HG03139 (cell line): Measurements from ENCODE around the gene NDUFA13.

Experiments
- ATAC-seq: cut with Tn5 transposase; IDR thresholded peaks from one replicate; pipeline ENCODE4 v1.9.1; 2021; ENCODE audit not compliant: unreplicated experiment

The NDUFA13 gene

DNA sequence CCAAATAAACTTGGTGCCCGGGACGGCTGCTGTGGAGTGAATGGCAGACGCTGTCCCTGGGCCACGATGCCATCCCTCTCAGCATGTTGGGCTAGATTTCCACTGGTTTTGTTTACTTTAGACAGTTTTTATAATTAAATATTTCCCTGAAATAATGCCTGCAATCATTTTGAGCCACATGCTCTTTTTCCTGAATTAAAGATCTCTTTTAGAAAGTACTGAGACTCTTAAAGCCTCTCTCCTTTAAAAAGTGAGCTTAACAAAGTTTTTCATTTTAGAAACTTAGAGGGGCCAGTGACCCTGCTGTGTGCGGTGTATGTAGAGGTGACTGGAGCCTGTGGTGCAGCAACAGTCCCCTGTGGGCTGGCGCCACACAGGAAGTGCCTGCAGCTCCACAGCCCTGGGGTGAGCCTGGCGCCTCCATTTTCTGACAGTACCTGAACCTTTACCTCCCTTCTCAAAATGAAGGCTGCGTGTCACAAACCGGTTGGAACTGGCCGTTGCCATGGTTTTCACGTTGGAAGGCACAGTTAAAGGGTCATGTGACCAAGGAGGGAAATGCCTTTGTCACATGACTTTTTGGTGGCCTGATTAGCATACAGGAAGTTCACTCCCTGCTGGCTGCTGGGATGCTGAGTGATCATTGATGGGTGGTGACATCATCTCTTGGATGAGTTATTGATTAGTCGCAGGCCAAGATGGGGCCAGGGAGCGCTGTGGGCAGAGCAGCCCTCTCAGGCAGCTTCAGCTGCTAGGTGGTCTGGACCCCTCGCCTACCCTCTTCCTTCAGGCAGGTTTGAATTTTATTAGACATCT lies 26.9 kb upstream of the NDUFA13 start:
- ATAC-seq: peak; percentile 58

DNA sequence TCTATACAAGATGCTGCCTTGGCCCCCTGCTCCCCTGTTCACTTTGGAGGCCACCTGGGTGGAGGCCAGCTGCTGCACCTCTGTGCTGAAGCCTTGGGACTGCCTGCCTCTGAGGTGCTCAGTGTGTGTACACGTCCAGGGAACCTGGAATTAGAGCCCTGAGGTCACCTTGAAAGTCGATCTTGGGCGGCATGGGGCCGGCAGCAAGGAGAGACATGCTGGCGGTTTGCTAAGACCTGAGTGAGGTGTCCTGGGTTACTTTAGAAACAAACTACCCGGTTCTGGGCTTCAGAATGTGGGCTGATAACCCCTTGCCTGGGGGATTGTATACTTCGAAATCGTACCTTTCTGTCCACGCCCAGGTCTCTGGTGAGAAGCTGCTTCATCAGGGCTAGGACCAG lies 26.2 kb upstream of the NDUFA13 start:
- no peak for ATAC-seq

DNA sequence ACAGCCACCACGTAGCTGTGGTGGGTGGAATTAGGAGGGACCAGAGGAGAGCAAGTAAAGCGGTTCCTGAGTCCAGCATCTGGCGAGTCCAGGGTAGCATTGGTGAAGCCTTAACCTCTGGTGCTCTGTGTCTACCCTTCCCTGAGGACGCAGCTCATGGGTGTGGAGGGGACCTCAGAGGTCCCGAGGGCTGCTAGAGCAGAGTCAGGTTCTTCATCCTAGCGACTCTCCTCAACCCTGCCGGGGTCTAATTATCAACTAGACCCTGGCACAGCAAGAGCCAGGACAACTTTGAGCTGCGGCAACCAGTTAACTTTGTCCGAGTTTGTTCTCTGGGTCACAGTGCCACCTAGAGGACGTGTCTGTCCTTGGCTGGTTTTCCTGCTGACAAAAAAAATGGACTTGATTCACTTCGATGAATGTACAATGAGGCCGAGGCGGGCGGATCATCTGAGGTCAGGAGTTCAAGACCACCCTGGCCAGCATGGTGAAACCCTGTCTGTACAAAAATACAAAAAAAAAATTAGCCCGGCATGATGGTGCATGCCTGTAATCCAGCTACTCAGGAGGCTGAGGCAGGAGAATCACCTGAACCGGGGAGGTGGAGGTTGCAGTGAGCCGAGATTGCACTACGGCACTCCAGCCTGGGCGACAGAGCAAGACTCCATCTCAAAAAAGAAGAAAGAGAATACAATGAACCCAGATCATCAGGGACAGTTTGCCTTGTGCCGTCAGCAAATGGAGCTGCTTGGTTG lies 25.6 kb upstream of the NDUFA13 start:
- ATAC-seq: no peak

DNA sequence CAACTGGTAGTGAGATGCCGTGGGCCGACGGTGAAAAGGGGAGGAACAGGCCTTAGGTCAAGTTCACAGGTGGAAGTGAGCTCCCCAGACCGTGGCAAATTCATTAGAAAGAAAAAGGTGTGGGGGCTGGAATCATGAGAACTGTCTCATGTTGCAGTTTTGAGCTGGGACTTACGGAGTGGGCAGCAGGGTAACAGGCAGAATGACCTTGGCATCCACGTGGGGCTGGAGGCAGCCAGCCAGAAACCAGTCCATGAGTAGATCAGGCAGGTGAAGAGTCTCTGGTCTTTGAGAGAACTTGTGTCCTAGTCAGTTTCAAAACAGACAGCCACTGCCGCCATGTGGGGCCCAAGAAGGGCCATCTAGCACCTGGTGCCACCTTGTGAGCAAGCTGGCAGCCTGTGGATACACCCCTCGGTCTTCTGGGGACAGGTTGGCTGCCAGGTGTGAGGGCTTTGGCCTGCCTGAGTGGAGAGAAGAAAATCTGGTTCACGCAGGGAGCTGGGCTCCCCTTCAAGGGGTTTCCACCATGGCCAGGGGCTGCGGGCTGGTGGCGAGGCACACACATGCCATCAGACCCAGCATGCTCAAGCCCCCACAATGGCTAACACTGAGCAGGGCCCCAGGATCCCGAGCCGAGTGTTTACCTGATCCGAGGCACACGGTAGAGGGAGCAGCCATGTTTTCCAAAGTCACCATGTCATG lies 24.6 kb upstream of the NDUFA13 start:
- no peak for ATAC-seq

DNA sequence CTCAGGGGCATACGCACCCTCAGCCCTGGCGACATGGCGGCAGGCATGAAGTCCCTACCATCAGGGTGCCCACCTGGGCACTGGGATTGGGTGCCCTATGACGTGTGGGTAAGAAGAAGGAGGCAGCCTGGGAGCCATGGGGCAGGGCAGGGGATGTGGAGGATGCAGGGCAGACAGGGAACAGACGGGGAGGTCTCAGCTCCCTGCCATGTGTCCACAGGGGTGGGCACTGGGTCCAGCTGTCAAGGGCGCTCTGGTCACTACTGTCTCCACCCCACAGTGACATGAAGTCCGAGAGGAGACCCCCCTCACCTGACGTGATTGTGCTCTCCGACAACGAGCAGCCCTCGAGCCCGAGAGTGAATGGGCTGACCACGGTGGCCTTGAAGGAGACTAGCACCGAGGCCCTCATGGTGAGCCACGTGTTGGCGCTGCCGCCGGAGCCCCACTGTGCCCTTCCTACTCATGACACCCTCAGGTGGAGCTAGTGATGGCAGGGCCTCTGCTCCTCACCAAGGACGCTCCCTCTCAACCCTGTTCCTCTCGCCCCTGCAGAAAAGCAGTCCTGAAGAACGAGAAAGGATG lies 23.9 kb upstream of the NDUFA13 start:
- ATAC-seq: no peak

DNA sequence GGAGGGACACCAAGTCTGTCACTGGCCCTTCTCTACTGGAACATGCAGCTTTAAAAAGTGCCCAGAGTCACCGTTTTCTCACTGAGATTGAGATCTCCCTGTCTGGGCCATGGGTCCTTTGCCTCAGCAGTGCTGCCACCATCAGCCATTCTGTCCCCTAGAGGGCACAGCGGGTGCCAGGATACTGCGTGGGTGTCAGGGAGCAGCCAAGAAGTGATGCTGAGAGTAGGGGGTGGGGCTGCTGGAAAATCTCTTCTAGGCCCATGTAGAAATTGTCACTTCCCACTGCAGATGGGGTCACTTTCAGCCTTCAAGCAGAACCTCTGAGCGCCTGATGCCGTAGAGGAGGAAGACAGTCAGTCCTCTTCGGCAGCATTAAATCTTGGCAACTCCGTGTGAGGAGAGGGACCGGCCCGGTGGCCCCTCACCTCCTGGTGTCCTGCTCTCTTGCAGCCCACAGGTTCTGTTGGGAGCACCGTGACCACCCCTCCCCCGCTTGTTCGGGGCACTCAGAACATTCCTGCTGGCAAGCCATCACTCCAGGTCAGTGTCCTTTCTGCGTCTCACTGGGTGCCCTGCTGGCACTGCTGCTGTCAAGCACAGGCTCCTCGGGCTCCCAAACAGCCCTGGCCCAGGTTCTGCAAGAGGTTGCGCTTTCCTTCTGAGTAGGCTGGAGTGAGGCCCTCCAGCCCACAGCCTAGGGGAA lies 22.0 kb upstream of the NDUFA13 start:
- no peak for ATAC-seq

DNA sequence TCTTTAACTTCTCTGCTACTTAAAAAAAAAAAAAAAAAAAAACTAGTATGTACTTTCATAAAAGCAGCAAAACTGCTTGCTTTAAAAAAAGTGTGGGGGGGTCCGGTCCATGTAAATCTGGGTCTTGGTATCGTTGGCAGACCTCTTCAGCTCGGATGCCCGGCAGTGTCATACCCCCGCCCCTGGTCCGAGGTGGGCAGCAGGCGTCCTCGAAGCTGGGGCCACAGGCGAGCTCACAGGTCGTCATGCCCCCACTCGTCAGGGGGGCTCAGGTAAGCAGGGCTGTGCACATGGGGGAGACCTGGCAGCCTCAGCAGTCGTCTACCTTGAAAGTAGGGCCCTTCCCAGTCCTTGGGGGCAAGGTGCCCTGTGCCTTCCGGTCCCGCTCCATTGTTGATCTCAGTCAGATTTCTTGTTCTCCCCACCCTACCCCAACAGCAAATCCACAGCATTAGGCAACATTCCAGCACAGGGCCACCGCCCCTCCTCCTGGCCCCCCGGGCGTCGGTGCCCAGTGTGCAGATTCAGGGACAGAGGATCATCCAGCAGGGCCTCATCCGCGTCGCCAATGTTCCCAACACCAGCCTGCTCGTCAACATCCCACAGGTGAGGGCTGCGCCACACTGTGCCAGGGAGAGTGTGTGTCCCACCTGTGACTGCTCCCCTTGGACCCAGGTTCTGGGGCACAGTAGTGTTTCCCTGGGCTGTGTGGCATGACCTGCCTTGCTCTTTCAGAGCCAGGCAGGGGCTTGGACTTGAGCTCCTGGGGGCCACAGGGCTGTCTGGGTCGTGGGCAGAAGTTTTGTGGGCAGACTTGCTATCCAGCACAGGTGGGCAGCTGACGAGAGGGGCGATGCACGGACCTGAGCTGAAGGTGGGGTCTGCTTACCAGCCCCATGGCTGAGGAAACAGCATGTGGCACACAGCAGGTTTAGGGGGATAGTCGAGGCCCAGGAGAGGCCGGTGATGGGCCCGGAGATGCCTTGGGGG lies 20.1 kb upstream of the NDUFA13 start:
- no peak for ATAC-seq

DNA sequence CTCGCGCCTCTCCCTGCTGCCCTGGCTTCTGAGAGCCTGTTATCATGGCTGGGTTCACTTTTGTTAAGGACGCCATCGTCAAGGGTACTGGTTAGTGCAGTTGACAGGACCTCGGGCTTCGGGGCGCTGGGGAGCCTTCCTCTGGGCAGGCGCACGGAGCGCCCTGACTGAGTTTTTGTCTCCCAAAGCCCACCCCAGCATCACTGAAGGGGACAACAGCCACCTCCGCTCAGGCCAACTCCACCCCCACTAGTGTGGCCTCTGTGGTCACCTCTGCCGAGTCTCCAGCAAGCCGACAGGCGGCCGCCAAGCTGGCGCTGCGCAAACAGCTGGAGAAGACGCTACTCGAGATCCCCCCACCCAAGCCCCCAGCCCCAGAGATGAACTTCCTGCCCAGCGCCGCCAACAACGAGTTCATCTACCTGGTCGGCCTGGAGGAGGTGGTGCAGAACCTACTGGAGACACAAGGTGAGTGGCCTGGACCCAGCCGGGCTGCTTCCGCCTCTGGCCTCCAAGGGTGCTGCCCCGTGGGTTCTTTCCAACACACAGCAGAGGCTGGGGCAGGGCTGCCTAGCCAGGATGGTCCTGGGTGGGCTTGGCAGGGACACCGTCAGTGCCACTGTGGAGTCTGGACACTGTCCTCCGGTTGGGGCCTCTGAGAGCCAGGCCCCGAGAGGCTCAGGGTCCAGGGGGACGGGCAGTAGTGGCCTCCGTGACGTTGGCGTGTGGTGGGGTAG lies 17.6 kb upstream of the NDUFA13 start:
- no peak for ATAC-seq

DNA sequence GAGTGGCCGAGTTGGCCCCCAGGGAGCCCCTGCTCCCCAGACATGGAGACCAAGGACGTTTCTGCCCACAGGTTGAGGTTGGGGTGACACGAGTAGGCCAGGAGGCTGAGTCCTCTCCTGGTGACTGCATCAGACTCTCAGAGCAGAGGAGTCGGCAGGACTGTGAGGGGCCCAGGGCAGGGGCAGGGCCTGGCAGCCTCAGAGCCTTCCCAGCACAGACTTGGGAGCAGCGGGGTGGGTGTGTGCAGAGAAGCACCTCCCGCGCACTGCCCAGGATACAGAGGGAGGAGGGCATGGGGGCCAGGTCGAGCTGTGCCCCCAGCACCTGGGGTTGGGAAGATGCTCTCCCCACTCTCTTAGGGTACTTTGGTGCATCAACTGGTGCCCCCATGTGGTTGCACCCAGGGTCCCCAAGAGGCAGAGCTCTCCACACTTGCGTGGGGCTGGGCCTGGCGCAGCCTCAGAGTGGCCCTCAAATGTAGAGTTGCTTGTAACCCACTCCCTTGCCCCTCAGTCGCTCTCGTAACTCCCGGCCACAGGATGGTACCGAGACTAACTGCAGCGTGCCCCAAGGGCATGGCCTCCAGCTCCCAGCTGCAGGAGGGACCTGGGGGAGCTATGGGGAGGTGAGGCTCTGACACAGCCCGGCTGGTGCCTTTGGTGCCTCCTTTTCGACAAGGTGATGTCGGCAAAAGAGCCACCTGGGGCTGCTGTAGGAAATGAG lies 16.6 kb upstream of the NDUFA13 start:
- ATAC-seq: no peak

DNA sequence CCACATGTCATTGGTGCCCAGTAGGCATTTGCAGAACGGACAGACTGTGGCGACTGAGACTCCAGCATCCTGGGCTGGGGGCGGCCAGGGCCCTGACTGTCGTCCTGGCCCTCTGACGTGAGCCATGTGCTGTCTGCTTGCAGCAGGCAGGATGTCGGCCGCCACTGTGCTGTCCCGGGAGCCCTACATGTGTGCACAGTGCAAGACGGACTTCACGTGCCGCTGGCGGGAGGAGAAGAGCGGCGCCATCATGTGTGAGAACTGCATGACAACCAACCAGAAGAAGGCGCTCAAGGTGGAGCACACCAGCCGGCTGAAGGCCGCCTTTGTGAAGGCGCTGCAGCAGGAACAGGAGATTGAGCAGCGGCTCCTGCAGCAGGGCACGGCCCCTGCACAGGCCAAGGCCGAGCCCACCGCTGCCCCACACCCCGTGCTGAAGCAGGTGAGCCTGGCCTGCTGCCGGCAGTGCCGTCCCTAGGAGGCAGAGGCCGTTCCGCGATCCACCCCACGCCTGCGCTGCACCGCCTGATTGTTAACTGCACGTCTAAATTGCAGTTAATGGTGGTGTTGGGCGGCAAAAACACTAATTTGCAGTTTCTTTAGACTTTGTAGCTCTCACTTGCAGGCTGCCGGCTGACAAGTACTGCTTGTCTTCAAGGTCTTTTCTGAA lies 14.9 kb upstream of the NDUFA13 start:
- no peak for ATAC-seq

DNA sequence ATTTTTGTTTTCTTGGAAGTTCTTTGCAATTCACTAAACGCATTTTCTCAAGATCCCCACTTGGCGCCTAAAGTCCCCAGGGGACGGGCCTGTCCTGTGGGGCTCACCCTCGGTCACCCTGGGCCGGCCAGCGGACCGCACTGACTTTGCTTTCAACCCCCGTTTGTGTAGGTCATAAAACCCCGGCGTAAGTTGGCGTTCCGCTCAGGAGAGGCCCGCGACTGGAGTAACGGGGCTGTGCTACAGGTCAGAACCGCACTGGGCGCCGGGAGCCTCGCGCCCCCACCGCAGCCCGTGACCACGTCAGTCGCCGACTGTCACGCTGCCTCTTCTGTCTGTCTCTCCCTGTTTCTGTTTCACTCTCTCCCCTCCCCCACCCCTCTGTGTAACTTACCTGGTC lies 14.2 kb upstream of the NDUFA13 start:
- no peak for ATAC-seq

DNA sequence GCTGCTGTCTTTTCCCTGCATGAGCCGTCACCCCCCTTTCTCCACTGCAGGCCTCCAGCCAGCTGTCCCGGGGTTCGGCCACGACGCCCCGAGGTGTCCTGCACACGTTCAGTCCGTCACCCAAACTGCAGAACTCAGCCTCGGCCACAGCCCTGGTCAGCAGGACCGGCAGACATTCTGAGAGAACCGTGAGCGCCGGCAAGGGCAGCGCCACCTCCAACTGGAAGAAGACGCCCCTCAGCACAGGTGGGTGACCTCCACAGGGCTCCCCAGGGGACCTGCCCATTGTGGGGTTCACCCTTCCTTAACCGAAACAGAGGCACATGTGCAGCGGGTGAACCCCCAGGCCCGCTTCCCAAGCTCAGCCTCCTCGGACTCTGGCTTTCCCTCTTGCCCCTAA lies 13.7 kb upstream of the NDUFA13 start:
- no peak for ATAC-seq

DNA sequence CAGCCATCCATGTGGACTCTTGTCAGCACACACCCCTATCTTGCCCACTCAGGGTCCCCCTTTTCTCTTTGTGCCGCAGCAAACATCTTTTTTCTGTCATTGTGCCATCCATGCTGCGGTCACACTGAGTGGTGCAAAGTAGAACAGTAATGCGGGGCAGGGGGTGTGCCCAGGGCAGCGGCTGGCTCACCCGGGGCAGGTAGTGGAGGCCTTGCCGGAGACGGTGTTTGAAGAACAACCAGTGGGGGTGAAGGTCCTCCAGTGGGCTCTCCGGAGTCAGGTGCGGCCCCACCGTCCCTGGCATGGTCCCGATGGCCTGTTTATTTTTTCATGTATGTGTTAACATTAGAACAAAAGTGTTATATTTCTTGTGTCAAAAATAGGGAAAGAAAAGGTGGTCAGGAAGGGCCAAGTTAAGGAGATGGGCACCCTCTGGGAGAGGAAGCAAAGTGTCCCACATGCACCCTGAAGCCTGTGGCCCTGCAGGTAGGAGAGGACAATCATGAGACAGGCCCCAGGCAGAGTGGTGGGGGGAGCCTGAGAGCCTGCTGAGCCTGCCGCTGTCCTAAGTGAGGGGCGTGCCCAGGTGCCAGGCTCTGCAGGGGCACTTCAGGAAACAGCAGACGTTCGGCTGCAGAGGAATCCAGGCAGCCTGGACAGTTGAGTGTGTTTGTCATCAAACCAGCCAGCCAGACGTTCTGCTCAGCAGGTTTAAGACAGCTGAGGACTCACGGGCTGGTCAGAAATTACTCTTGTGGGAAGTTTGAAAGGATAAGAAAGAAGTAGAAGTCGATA lies 13.0 kb upstream of the NDUFA13 start:
- ATAC-seq: no peak

DNA sequence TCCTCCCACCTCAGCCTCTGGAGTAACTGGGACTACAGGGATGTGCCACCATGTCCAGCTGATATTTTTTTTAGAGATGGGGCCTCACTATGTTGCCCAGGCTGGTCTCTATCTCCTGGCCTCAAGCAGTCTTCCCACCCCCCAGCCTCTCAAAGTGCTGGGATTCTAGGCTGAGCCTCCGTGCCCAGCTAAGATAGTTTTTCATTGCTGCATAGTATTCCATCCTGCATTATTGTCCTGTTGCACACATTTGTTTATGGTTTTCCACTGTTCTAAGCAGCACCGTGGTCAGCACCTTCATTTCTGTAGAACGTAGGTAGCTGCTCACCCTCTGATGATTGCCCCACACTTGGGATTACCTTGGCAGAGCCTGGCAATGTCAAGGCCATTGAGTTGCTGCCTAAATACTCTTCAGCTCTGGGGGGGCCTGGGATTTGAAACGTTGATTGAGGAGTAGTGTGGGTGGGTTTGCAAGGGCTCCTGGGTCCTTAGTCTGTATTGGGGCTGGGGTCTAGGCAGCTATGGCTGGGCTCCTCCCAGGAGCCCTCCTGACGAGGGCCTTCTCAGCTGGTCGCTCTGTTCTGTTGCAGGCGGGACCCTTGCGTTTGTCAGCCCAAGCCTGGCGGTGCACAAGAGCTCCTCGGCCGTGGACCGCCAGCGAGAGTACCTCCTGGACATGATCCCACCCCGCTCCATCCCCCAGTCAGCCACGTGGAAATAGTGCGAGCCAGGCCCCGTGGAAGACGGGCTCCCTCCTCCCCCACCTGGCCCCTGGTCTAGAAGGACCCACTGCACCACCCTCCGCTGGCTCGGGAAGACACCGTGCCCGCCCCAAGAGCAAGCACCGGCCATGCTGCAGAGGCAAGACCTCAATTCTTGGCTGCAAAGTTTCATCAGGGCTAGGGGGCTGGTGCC lies 11.0 kb upstream of the NDUFA13 start:
- ATAC-seq: no peak

DNA sequence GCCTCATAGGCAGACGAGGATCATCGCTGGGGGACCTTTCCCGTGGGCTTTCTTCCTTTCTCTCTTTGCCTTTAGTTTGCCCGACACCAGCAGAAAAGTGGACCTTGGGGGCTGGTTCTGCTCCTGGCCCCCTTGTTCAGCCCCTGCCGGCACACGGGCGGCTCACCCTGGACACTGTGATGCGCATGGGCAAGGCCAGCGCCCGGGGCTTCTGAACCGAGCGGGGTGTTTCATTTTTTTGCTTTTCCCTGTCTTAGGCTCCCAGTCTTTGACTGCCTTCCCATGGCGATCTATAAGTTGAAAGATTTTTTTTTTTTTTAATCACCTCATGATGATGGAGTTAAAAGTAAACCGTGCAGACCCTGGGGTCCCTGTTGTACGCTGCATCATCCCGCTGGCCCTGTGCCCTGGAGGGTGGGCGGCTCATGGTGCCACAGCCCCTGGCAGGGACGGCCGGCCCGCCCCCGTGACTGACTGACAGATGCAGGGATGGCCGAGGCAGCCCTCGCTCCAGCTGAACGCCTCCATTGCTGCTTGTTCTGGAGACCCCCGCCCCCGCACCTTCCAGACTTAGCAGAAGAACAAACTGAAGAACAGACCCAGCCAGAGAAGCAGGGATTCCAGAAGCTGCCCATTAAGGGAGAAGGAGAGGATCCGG lies 10.2 kb upstream of the NDUFA13 start:
- ATAC-seq: no peak
